Thyroid gland (tissue), 4 donors: ENCODE measurements around the gene TBL1XR1. TPM values are rescaled to one million over a fixed set of nuclear protein-coding genes. Genes with fewer than 3 reads are reported as not detected.

Experiments
- DNase-seq, 2 donors: peaks; one replicate each; pipeline ENCODE4 v3.0.0-alpha.2; 2019
- H3K27ac ChIP-seq, 3 donors: fragments of 200-600 bp; sonication (generic); 1 replicate in 2 of 3; 2 replicates in 1 of 3; pipeline ENCODE4 v1.5.1; 2016 to 2019; ENCODE audit warnings: mild to moderate bottlenecking in 1 of 3, moderate library complexity in 1 of 3
- H3K27me3 ChIP-seq: fragments of 200-600 bp; sonication (generic); one replicate; pipeline ENCODE4 v1.5.1; 2019
- H3K36me3 ChIP-seq, 2 donors: fragments of 200-600 bp; sonication (generic); one replicate each; pipeline ENCODE4 v1.5.1; 2016 to 2019
- H3K4me1 ChIP-seq, 2 donors: fragments of 200-600 bp; sonication (generic); one replicate each; pipeline ENCODE4 v1.5.1; 2017 to 2019
- H3K4me3 ChIP-seq, 3 donors: fragments of 200-600 bp; sonication (generic); replicated peaks in 1 of 3; 1 replicate in 2 of 3; 2 replicates in 1 of 3; pipeline ENCODE4 v1.5.1; 2016; ENCODE audit warnings: mild to moderate bottlenecking in 1 of 3
- H3K9me3 ChIP-seq: fragments of 200-600 bp; sonication (generic); one replicate; pipeline ENCODE4 v1.5.1; 2017
- CTCF ChIP-seq, 6 experiments: fragments of 200-600 bp in 3 of 6; fragments of 450-650 bp in 3 of 6; sonication (generic) in 3 of 6; IDR thresholded peaks; one replicate each; pipeline ENCODE4 v1.5.1; 2016 to 2019; ENCODE audit warnings: antibody characterized with exemption in 6 of 6, mild to moderate bottlenecking in 2 of 6, inconsistent platforms in 1 of 6, moderate library complexity in 1 of 6
- POLR2A ChIP-seq, 2 donors: fragments of 450-650 bp; IDR thresholded peaks; one replicate each; pipeline ENCODE4 v1.6.1; 2017; ENCODE audit warnings: antibody characterized with exemption in 2 of 2, mild to moderate bottlenecking in 2 of 2, moderate library complexity in 1 of 2
- WGBS, 2 donors: methylation state at CpG; one replicate each; pipeline ENCODE4 v1.1.5; 2017; 5-methylcytosine and 5-hydroxymethylcytosine counted together
- intact Hi-C: fragments of 100-400 bp; cut with DNase I; formaldehyde crosslinking; loops from one replicate; pipeline ENCODE4 v1.15.1; 2023
- total RNA-seq, 4 donors: library from RNA; depleted of rRNA; stranded (reverse); fragments of >200 nt; gene quantifications; one replicate each; pipeline ENCODE4 v1.2.3, GENCODE V29; 2016

Gene TBL1XR1
- total RNA-seq, 4 donors from 2014 or later, result 164 to 239 (median 195) TPM

- intact Hi-C loops, result no loop called here
- no peak for DNase-seq
- H3K27ac ChIP-seq, result peak overlapping the region in 1 of 3 donors; percentile 13
- 80 to 81% methylated on average over 7 of the region's 7 CpGs for WGBS, 2 donors
- H3K4me3 ChIP-seq, result no peak overlapping the region
- H3K4me1 ChIP-seq, result peaks cover 6 to 7% of the 10 kb centered on the region in 2 donors
- TF ChIP-seq POLR2A (IDR thresholded peaks at IDR 0.05), result no peak
- no peak for TF ChIP-seq CTCF (IDR thresholded peaks at IDR 0.05)
- H3K9me3 ChIP-seq, result no peaks in the 10 kb centered on the region
- no peaks in the 10 kb centered on the region for H3K36me3 ChIP-seq
- H3K27me3 ChIP-seq, result no peaks in the 10 kb centered on the region
Measured at GRCh38 chr3:177213801-177214535, 16.7 kb upstream of the TBL1XR1 start.

DNA sequence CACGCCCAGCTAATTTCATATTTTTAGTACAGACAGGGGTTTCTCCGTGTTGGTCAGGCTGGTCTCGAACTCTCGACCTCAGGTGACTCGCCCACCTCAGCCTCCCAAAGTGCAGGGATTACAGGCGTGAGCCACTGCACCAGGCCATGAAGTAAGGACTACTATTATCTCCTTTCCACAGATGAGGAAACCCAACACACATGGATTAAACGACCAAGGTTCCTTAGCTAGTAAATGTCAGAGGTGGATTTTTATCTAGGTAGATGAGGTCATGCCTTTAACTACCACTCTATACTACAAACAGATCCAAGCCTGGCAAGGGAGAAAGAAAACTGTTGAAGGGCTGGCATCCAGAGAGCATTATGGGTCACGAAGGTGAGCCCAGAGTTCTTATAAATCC is 15.5 kb upstream of the TBL1XR1 start:
- H3K9me3 ChIP-seq, result no peaks in the 10 kb centered on the region
- no peak overlapping the region for H3K27ac ChIP-seq
- 97 to 99% methylated on average over 8 of the region's 8 CpGs for WGBS, 2 donors
- TF ChIP-seq POLR2A (IDR thresholded peaks at IDR 0.05) (no peak), CTCF (IDR thresholded peaks at IDR 0.05) (no peak)
- H3K36me3 ChIP-seq, result no peaks in the 10 kb centered on the region
- H3K27me3 ChIP-seq, result no peaks in the 10 kb centered on the region
- intact Hi-C loops, result no loop called here
- H3K4me1 ChIP-seq, result peaks cover 6 to 7% of the 10 kb centered on the region in 2 donors
- DNase-seq, result no peak
- no peak overlapping the region for H3K4me3 ChIP-seq

GRCh38 chr3:177212278-177212610 is 15.0 kb upstream of the TBL1XR1 start:
- Histone ChIP-seq H3K27me3 (no peaks in the 10 kb centered on the region), H3K27ac (no peak overlapping the region), H3K9me3 (no peaks in the 10 kb centered on the region), H3K4me3 (no peak overlapping the region), H3K4me1 (peaks cover 6 to 7% of the 10 kb centered on the region in 2 donors), H3K36me3 (no peaks in the 10 kb centered on the region)
- intact Hi-C loops, result no loop called here
- DNase-seq, result no peak
- TF ChIP-seq CTCF (IDR thresholded peaks at IDR 0.05), result no peak
- TF ChIP-seq POLR2A (IDR thresholded peaks at IDR 0.05), result no peak

- Histone ChIP-seq H3K4me1 (peaks cover 6 to 7% of the 10 kb centered on the region in 2 donors), H3K9me3 (no peaks in the 10 kb centered on the region), H3K4me3 (no peak overlapping the region), H3K27ac (no peak overlapping the region), H3K27me3 (no peaks in the 10 kb centered on the region), H3K36me3 (no peaks in the 10 kb centered on the region)
- TF ChIP-seq CTCF (IDR thresholded peaks at IDR 0.05) (no peak), POLR2A (IDR thresholded peaks at IDR 0.05) (no peak)
- intact Hi-C loops, result no loop called here
- DNase-seq, result no peak
- WGBS, 2 donors, result 94 to 95% methylated on average over 7 of the region's 7 CpGs
Measured at GRCh38 chr3:177211503-177212277, 14.4 kb upstream of the TBL1XR1 start.
